Stimulated activated naive CD8-positive, alpha-beta T cell treated with anti-CD3 and anti-CD28 coated beads, Interleukin-15, Interleukin-2, amounts not matched to agents 100 ng/mL and 50 ng/mL, for 24 hours (primary cell): ENCODE data around the gene SLC35F1.

ENCODE experiments used
- H3K27ac Mint-ChIP-seq: one replicate; pipeline ENCODE4 v1.8.0; 2021; ENCODE audit warnings: mild to moderate bottlenecking, mixed read lengths
- H3K27me3 Mint-ChIP-seq: one replicate; pipeline ENCODE4 v1.8.0; 2021; ENCODE audit warnings: mixed read lengths
- H3K36me3 Mint-ChIP-seq: one replicate; pipeline ENCODE4 v1.8.0; 2021; ENCODE audit warnings: low read depth, mixed read lengths
- H3K4me1 Mint-ChIP-seq: one replicate; pipeline ENCODE4 v1.8.0; 2021; ENCODE audit warnings: low read depth, mixed read lengths
- H3K4me3 Mint-ChIP-seq: one replicate; pipeline ENCODE4 v1.8.0; 2021; ENCODE audit warnings: mild to moderate bottlenecking, mixed read lengths
- H3K9me3 Mint-ChIP-seq: one replicate; pipeline ENCODE4 v1.8.0; 2021; ENCODE audit warnings: mixed read lengths

SLC35F1 gene

GRCh38 chr6:118101220-118101619 is 194.2 kb downstream of the SLC35F1 start:
- H3K36me3 Mint-ChIP-seq: no peaks in the 10 kb centered on the region
- no peaks in the 10 kb centered on the region for H3K4me1 Mint-ChIP-seq
- H3K4me3 Mint-ChIP-seq: no peak overlapping the region
- no peaks in the 10 kb centered on the region for H3K9me3 Mint-ChIP-seq
- H3K27me3 Mint-ChIP-seq: no peaks in the 10 kb centered on the region
- no peak overlapping the region for H3K27ac Mint-ChIP-seq

GRCh38 chr6:118101831-118102345 is 194.8 kb downstream of the SLC35F1 start:
- no peaks in the 10 kb centered on the region for H3K9me3 Mint-ChIP-seq
- no peaks in the 10 kb centered on the region for H3K4me1 Mint-ChIP-seq
- no peaks in the 10 kb centered on the region for H3K27me3 Mint-ChIP-seq
- H3K27ac Mint-ChIP-seq: no peak overlapping the region
- H3K36me3 Mint-ChIP-seq: no peaks in the 10 kb centered on the region
- no peak overlapping the region for H3K4me3 Mint-ChIP-seq

- Mint-ChIP-seq H3K36me3 (no peaks in the 10 kb centered on the region), H3K4me3 (no peak overlapping the region), H3K27ac (no peak overlapping the region), H3K27me3 (no peaks in the 10 kb centered on the region), H3K4me1 (no peaks in the 10 kb centered on the region), H3K9me3 (no peaks in the 10 kb centered on the region)
These were observed 195.3 kb downstream of the SLC35F1 start for GRCh38 chr6:118102401-118102800.

DNA sequence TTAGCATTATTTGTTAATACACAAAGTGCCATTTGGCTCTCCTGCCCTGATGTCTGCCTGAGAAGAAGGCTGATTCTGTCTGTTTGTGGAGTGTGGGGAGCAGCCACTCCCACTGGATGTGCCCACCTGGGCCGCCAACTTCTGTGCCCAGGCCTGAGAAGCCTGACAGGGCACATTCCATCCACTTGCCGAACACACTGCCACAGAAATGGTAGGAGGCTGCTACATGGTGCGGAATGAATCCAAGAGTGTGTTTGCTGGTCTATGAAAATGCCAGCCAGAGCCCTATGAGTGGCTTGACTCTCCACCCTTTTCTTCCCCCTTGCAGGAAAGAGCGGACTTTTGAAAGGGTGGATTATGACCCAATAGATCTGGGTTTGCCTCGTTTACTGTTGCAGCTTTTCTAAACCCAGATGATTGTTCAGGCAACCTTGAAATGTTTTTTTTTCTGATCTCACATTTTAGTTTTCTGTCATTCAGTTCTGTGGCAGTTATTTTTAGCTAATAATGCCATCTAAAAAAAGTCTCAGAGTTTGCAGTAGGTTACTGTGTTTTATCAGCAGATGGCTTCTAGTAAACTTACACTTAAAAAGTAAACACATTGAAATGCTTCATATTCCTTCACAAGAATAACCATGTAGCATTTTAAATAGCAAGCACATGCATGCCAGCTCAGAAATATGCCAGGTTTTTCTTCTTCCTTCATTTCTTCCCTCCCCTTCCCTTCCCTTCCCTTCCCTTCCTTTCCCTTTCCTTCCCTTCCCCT is 196.5 kb downstream of the SLC35F1 start:
- Mint-ChIP-seq H3K4me3 (no peak overlapping the region), H3K27me3 (no peaks in the 10 kb centered on the region), H3K4me1 (no peaks in the 10 kb centered on the region), H3K27ac (no peak overlapping the region), H3K9me3 (no peaks in the 10 kb centered on the region), H3K36me3 (no peaks in the 10 kb centered on the region)

DNA sequence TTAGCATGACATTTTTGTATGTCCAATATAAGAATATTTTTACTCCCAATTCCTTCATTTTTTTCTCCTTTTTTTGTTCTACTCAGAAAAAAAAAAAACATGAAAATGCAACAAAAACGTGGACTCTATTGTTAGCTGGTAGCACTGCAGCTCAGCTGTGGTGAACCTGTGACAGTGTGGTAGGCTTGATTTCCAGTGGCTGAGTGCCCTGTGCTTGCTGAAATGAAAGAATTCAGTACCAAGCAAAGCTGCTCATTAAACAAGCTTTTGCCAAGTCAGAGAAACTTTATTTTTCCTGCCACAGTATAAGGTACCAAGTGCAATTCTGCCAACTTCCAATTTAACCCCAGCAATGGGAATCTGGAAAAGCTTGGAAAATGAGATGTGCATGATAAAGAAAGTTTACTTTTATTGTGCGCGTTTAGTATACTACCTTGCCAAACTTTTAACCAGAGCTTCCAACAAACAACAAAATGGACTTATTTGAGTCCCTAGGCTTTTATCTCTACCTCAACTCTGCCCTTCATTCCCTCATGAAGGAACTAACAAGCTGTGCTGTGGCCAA is 215.2 kb downstream of the SLC35F1 start:
- Mint-ChIP-seq H3K9me3 (no peaks in the 10 kb centered on the region), H3K4me1 (peaks cover 3% of the 10 kb centered on the region), H3K27me3 (peaks cover 15% of the 10 kb centered on the region), H3K27ac (no peak overlapping the region), H3K4me3 (no peak overlapping the region), H3K36me3 (no peaks in the 10 kb centered on the region)

DNA sequence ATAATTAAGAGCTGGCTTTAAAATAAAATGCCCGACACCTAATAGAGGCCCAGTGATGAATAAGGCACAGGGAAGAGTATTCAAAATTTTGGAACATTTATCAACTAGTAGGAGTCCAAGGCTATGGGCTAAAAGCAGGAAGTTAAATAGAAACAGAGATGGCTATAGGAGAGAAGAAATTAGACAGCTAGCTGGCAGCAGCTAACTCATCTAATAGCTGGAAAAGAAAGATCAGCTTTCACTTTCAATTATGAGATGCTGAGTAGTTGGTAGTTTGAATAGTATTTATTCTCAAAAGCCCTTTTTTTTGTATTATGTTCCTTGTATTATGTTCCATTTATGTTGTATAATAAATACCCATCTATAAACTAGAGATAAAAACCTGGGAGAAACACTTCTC is 215.7 kb downstream of the SLC35F1 start:
- H3K9me3 Mint-ChIP-seq: no peaks in the 10 kb centered on the region
- no peak overlapping the region for H3K4me3 Mint-ChIP-seq
- no peaks in the 10 kb centered on the region for H3K36me3 Mint-ChIP-seq
- H3K27ac Mint-ChIP-seq: no peak overlapping the region
- peaks cover 3% of the 10 kb centered on the region for H3K4me1 Mint-ChIP-seq
- peaks cover 15% of the 10 kb centered on the region for H3K27me3 Mint-ChIP-seq

- H3K27ac Mint-ChIP-seq: no peak overlapping the region
- no peaks in the 10 kb centered on the region for H3K9me3 Mint-ChIP-seq
- H3K4me3 Mint-ChIP-seq: no peak overlapping the region
- peaks cover 15% of the 10 kb centered on the region for H3K27me3 Mint-ChIP-seq
- peaks cover 3% of the 10 kb centered on the region for H3K4me1 Mint-ChIP-seq
- H3K36me3 Mint-ChIP-seq: no peaks in the 10 kb centered on the region
These were observed 216.5 kb downstream of the SLC35F1 start for GRCh38 chr6:118123503-118124037.

- H3K9me3 Mint-ChIP-seq: peaks cover 5% of the 10 kb centered on the region
- peaks cover 3% of the 10 kb centered on the region for H3K4me1 Mint-ChIP-seq
- no peak overlapping the region for H3K4me3 Mint-ChIP-seq
- H3K27ac Mint-ChIP-seq: no peak overlapping the region
- H3K36me3 Mint-ChIP-seq: no peaks in the 10 kb centered on the region
- peaks cover 15% of the 10 kb centered on the region for H3K27me3 Mint-ChIP-seq
These were observed 217.8 kb downstream of the SLC35F1 start for GRCh38 chr6:118124851-118125250.

DNA sequence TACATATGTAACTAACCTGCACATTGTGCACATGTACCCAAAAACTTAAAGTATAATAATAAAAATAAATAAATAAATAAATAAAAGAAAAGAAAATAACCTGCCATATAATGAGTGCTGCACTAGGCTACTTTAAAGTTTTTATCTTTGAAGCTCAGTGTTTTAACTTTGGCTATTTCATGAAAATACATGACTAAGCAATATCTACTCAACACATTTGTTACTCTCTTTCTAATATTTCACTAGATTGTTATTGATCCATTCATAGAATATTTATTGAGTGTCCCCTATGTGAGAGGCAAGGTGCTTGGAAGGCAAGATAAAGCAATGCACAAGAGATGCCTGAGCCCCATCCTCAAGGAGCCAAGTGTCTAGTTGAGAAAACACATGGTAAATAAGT is 221.7 kb downstream of the SLC35F1 start:
- H3K27ac Mint-ChIP-seq: no peak overlapping the region
- no peaks in the 10 kb centered on the region for H3K36me3 Mint-ChIP-seq
- peaks cover 7% of the 10 kb centered on the region for H3K27me3 Mint-ChIP-seq
- peaks cover 5% of the 10 kb centered on the region for H3K9me3 Mint-ChIP-seq
- H3K4me3 Mint-ChIP-seq: no peak overlapping the region
- no peaks in the 10 kb centered on the region for H3K4me1 Mint-ChIP-seq

GRCh38 chr6:118134206-118134605 is 227.1 kb downstream of the SLC35F1 start:
- Mint-ChIP-seq H3K36me3 (no peaks in the 10 kb centered on the region), H3K27me3 (no peaks in the 10 kb centered on the region), H3K27ac (no peak overlapping the region), H3K4me3 (no peak overlapping the region), H3K4me1 (no peaks in the 10 kb centered on the region), H3K9me3 (peaks cover under 1% of the 10 kb centered on the region)

DNA sequence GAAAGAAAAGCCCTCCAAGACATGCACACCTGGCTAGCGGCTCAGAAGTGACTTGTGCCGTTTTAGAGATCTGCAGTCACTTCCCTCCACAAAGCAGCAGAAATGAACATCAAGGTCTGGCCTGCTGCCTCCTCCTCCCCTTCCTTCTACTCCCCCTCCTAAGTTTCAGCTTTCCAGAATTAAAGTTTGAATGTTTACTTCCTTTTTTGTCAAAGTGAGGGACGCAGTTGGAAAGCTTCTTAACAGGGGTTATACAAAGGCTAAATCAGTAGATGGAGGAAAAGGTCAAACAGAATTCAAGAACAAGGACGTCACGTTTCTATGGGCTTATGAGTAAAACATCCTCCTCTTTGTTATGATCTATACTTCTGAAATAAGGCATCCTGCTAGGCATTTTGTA is 227.7 kb downstream of the SLC35F1 start:
- Mint-ChIP-seq H3K27ac (no peak overlapping the region), H3K4me3 (no peak overlapping the region), H3K9me3 (no peaks in the 10 kb centered on the region), H3K27me3 (no peaks in the 10 kb centered on the region), H3K36me3 (no peaks in the 10 kb centered on the region), H3K4me1 (no peaks in the 10 kb centered on the region)

- H3K27ac Mint-ChIP-seq: no peak overlapping the region
- H3K9me3 Mint-ChIP-seq: no peaks in the 10 kb centered on the region
- H3K4me1 Mint-ChIP-seq: no peaks in the 10 kb centered on the region
- no peaks in the 10 kb centered on the region for H3K27me3 Mint-ChIP-seq
- no peaks in the 10 kb centered on the region for H3K36me3 Mint-ChIP-seq
- H3K4me3 Mint-ChIP-seq: no peak overlapping the region
These were observed 228.3 kb downstream of the SLC35F1 start for GRCh38 chr6:118135371-118135770.

DNA sequence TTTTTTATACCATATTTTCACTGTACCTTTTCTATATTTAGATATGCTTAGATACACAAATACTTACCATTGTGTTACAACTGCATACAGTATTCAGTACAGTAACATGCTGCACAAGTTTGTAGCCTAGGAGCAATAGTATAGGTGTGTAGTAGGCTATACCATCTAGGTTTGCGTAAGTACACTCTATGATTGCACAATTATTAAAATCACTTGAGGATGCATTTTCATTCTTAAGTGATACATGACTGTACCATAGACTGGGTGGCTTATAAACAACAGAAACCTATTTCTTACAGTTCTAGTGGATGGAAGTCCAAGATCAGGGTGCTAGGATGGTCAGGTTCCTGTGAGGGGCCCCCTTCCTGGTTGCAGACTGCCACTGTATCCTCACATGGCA is 234.1 kb downstream of the SLC35F1 start:
- H3K27ac Mint-ChIP-seq: no peak overlapping the region
- no peaks in the 10 kb centered on the region for H3K4me1 Mint-ChIP-seq
- no peaks in the 10 kb centered on the region for H3K9me3 Mint-ChIP-seq
- peaks cover 6% of the 10 kb centered on the region for H3K27me3 Mint-ChIP-seq
- H3K4me3 Mint-ChIP-seq: no peak overlapping the region
- H3K36me3 Mint-ChIP-seq: no peaks in the 10 kb centered on the region

DNA sequence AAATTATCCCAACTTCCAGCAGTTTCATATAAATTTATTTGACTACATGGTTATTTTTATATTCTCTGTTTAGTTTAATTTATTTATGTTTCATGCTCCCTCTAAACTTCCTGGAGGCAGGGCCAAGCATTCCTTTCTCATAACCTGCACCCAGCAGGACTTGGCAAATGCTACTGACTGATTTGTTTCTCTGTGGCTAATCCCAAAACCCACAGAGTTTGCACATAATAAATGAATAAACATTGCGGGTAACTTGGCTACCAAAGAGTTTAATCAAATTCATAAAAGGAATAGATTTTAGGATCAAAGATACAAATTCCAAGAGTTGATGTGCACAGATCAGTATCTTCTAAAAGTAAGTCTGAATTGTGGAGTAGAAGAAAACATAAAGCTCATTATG is 239.5 kb downstream of the SLC35F1 start:
- no peak overlapping the region for H3K27ac Mint-ChIP-seq
- H3K27me3 Mint-ChIP-seq: peaks cover 10% of the 10 kb centered on the region
- no peaks in the 10 kb centered on the region for H3K9me3 Mint-ChIP-seq
- H3K4me1 Mint-ChIP-seq: no peaks in the 10 kb centered on the region
- no peak overlapping the region for H3K4me3 Mint-ChIP-seq
- no peaks in the 10 kb centered on the region for H3K36me3 Mint-ChIP-seq

DNA sequence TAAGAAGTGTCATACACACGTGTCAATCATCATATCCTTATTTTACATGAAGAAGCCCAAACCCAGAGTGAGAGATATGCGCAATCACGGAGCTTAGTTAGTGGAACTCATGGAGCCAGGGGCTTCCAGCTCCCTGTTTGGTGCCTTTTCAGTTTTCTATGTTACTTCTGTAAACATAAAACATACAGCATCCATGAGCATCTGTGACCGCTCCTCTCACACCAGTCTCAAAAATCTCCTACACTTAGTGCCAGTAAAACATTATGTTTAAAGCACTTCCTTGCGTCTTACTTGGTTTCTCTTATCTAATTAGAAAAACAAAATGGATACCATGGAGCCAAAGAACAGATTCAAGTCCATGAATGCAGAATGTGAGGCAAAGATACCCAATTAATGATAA is 240.4 kb downstream of the SLC35F1 start:
- H3K27me3 Mint-ChIP-seq: peaks cover 10% of the 10 kb centered on the region
- H3K4me3 Mint-ChIP-seq: no peak overlapping the region
- H3K36me3 Mint-ChIP-seq: no peaks in the 10 kb centered on the region
- H3K4me1 Mint-ChIP-seq: no peaks in the 10 kb centered on the region
- H3K27ac Mint-ChIP-seq: no peak overlapping the region
- no peaks in the 10 kb centered on the region for H3K9me3 Mint-ChIP-seq
